ENCODE measurements around the gene CYP3A4.

DNA sequence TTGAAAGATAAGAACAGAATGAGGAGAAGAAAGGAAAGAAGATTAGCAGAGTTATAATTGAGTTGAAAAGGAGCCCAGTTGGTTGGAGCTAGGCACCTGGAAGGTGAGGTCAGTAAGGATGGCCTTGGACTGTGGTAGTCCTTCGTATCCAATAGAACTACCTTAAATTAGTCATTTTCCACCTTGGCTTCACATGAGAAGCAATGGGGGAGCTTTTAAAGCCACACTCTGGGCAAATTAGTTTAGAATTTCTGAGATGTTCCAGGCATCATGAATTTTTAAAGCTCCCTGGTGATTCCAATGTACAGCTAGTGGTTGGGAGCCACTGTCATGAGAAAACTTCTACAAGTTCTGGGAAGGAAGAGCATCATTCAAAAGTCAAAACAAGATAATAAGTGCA lies 76.9 kb downstream of the CYP3A4 start:
- TF ChIP-seq, protein P1, sequence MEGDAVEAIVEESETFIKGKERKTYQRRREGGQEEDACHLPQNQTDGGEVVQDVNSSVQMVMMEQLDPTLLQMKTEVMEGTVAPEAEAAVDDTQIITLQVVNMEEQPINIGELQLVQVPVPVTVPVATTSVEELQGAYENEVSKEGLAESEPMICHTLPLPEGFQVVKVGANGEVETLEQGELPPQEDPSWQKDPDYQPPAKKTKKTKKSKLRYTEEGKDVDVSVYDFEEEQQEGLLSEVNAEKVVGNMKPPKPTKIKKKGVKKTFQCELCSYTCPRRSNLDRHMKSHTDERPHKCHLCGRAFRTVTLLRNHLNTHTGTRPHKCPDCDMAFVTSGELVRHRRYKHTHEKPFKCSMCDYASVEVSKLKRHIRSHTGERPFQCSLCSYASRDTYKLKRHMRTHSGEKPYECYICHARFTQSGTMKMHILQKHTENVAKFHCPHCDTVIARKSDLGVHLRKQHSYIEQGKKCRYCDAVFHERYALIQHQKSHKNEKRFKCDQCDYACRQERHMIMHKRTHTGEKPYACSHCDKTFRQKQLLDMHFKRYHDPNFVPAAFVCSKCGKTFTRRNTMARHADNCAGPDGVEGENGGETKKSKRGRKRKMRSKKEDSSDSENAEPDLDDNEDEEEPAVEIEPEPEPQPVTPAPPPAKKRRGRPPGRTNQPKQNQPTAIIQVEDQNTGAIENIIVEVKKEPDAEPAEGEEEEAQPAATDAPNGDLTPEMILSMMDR (IDR thresholded peaks at IDR 0.05): no peak
- TF ChIP-seq POLR2A (IDR thresholded peaks at IDR 0.05): no peak

All from adrenal gland (tissue), 5 donors.